K562 (cell line): ENCODE results near the gene LIMS1. TPM values are rescaled to one million over a fixed set of nuclear protein-coding genes. Genes with fewer than 3 reads are reported as not detected.

ENCODE experiments used
- ATAC-seq: fragments of 200-7000 bp; cut with Tn5 transposase; 3 replicates; pipeline ENCODE4 v1.9.1; 2020; ENCODE audit warnings: moderate library complexity
- BruUV-seq: library from RNA; stranded (reverse); fragments of 400-500 nt; replicated peaks from 2 replicates; lab custom pipeline; 2021; lab: Mats Ljungman, UMichigan
- CTCF ChIA-PET: fragments of 300-600 bp; formaldehyde crosslinking; extraction: SDS; loops from one replicate; lab custom pipeline; 2021; ENCODE audit warnings: low intra/inter-chr PET ratio; lab: Yijun Ruan, JAX
- POLR2A ChIA-PET: fragments of 300-600, 350-650 bp; sonication (Branson Sonifier 250); formaldehyde crosslinking; extraction: SDS; loops from one replicate; lab custom pipeline; 2021; ENCODE audit warnings: antibody characterized with exemption, inconsistent platforms; lab: Yijun Ruan, JAX
- DNase-seq, 4 experiments: peaks; one replicate each; pipeline versions ENCODE4 v3.0.0 to v3.0.0-alpha.2; 2011 to 2018; ENCODE audit warnings: low spot score in 3 of 4, mixed read lengths in 3 of 4; ENCODE audit errors: extremely low read depth in 1 of 4
- FAIRE-seq: peaks from 2 replicates; lab custom pipeline; 2011; peaks lifted over from hg19 to GRCh38; lab: Jason Lieb, UNC
- H2AFZ ChIP-seq: 2 replicates; pipeline ENCODE4 v1.6.0; 2011; ENCODE audit warnings: low read depth, low read length, control low read depth, inconsistent platforms
- H3K27ac ChIP-seq: fragments of 200-600 bp; 3 replicates; pipeline ENCODE4 v1.8.0; 2011; ENCODE audit warnings: low read depth, mild to moderate bottlenecking, control low read depth, inconsistent platforms, low read length, moderate library complexity, mixed read lengths; ENCODE audit errors: extremely low read depth
- H3K27me3 ChIP-seq, 2 experiments: fragments of 300-600 bp in 1 of 2; 2 replicates in 1 of 2; 3 replicates in 1 of 2; pipeline versions ENCODE4 v1.6.0 to v1.8.0; 2011; ENCODE audit warnings: inconsistent platforms in 2 of 2, low read length in 2 of 2, mild to moderate bottlenecking in 1 of 2, mixed read lengths in 1 of 2, moderate library complexity in 1 of 2; ENCODE audit not compliant: control insufficient read depth in 2 of 2, insufficient read depth in 2 of 2
- H3K36me3 ChIP-seq: fragments of 300-600 bp; 3 replicates; pipeline ENCODE4 v1.8.0; 2011; ENCODE audit warnings: mild to moderate bottlenecking, low read length, inconsistent platforms; ENCODE audit not compliant: control insufficient read depth, insufficient read depth
- H3K4me1 ChIP-seq, 2 experiments: fragments of 200-600 bp in 1 of 2; replicated peaks in 1 of 2; 2 replicates in 1 of 2; 3 replicates in 1 of 2; pipeline versions ENCODE4 v1.5.1 to v1.8.0; 2011; ENCODE audit warnings: inconsistent platforms in 2 of 2, low read length in 2 of 2, mild to moderate bottlenecking in 1 of 2, mixed read lengths in 1 of 2, moderate library complexity in 1 of 2; ENCODE audit not compliant: control insufficient read depth in 2 of 2, insufficient read depth in 2 of 2
- H3K4me2 ChIP-seq: 2 replicates; pipeline ENCODE4 v1.6.1; 2011; ENCODE audit warnings: low read length, control low read depth, inconsistent platforms, mixed read lengths; ENCODE audit not compliant: insufficient read depth
- H3K4me3 ChIP-seq: fragments of 200-600 bp; sonication (generic), shearing (Covaris generic); 2 replicates; pipeline ENCODE4 v1.5.1; 2016; ENCODE audit warnings: control low read depth, inconsistent platforms
- H3K79me2 ChIP-seq: fragments of 200-600 bp; 3 replicates; pipeline ENCODE4 v1.8.0; 2011; ENCODE audit warnings: low read length, inconsistent platforms; ENCODE audit not compliant: control insufficient read depth, insufficient read depth
- H3K9ac ChIP-seq, 2 experiments: 2 replicates each; pipeline versions ENCODE4 v1.6.0 to v1.6.1; 2011; ENCODE audit warnings: low read depth in 2 of 2, low read length in 2 of 2, control low read depth in 1 of 2, inconsistent platforms in 1 of 2, mild to moderate bottlenecking in 1 of 2, mixed read lengths in 1 of 2; ENCODE audit not compliant: insufficient read depth in 1 of 2
- H3K9me1 ChIP-seq: one replicate; pipeline ENCODE4 v1.6.0; 2011; ENCODE audit warnings: inconsistent platforms, mild to moderate bottlenecking, low read length, moderate library complexity; ENCODE audit not compliant: control insufficient read depth, insufficient read depth
- H3K9me3 ChIP-seq: replicated peaks from 2 replicates; pipeline ENCODE4 v1.5.1; 2011; ENCODE audit warnings: low read depth, low read length, inconsistent platforms; ENCODE audit not compliant: control insufficient read depth, insufficient read depth
- H4K20me1 ChIP-seq: replicated peaks from 2 replicates; pipeline ENCODE4 v1.6.1; 2011; ENCODE audit warnings: low read length, inconsistent platforms, mixed read lengths; ENCODE audit not compliant: control insufficient read depth, insufficient read depth
- ARID1B ChIP-seq: fragments of 450-650 bp; IDR thresholded peaks from 2 replicates; pipeline ENCODE4 v1.6.1; 2016; ENCODE audit warnings: antibody characterized with exemption, mild to moderate bottlenecking, inconsistent platforms
- BACH1 ChIP-seq: fragments of 200-800 bp; sonication (Bioruptor generic); IDR thresholded peaks from 2 replicates; pipeline ENCODE4 v1.6.1; 2016; ENCODE audit warnings: missing genetic modification characterization, missing compliant biosample characterization
- CREB3L1 ChIP-seq: fragments of 450-650 bp; IDR thresholded peaks from 2 replicates; pipeline ENCODE4 v1.6.1; 2014; ENCODE audit warnings: low read depth, mild to moderate bottlenecking, moderate library complexity, borderline replicate concordance
- DNMT1 ChIP-seq: fragments of 450-650 bp; IDR thresholded peaks from 2 replicates; pipeline ENCODE4 v1.6.1; 2016; ENCODE audit warnings: antibody characterized with exemption, mild to moderate bottlenecking
- DPF2 ChIP-seq: fragments of 450-650 bp; IDR thresholded peaks from 2 replicates; pipeline ENCODE4 v1.6.1; 2016
- ELF4 ChIP-seq: fragments of 450-650 bp; formaldehyde crosslinking; IDR thresholded peaks from 2 replicates; pipeline ENCODE4 v1.4.0; 2022; ENCODE audit warnings: missing genetic modification characterization
- ESRRA ChIP-seq: fragments of 450-650 bp; IDR thresholded peaks from 2 replicates; pipeline ENCODE4 v1.6.1; 2014; ENCODE audit warnings: low read depth, mild to moderate bottlenecking, moderate library complexity, borderline replicate concordance
- FOSL1 ChIP-seq: fragments of 200-800 bp; sonication (Bioruptor generic); conservative IDR thresholded peaks from 2 replicates; pipeline ENCODE4 v1.6.1; 2016; ENCODE audit warnings: missing genetic modification characterization, missing compliant biosample characterization
- HDAC1 ChIP-seq, 2 experiments: fragments of 450-650 bp; IDR thresholded peaks; 2 replicates each; pipeline ENCODE4 v1.6.1; 2016 to 2017; ENCODE audit warnings: inconsistent platforms in 1 of 2, mild to moderate bottlenecking in 1 of 2, moderate library complexity in 1 of 2
- KAT8 ChIP-seq: fragments of 450-650 bp; IDR thresholded peaks from 2 replicates; pipeline ENCODE4 v1.6.1; 2016; ENCODE audit warnings: low read depth, mild to moderate bottlenecking
- NELFE ChIP-seq: IDR thresholded peaks from 2 replicates; pipeline ENCODE4 v1.6.1; 2011; ENCODE audit warnings: mild to moderate bottlenecking; ENCODE audit not compliant: insufficient read depth, insufficient read length
- NFE2L1 ChIP-seq: fragments of 450-650 bp; IDR thresholded peaks from 2 replicates; pipeline ENCODE4 v1.6.1; 2016; ENCODE audit warnings: missing genetic modification characterization, low read depth, mild to moderate bottlenecking, missing compliant biosample characterization, moderate library complexity, borderline replicate concordance
- NR2C1 ChIP-seq, 2 experiments: fragments of 450-650 bp; IDR thresholded peaks; 2 replicates each; pipeline ENCODE4 v1.6.1; 2017; ENCODE audit warnings: mild to moderate bottlenecking in 2 of 2, antibody characterized with exemption in 1 of 2, inconsistent platforms in 1 of 2, missing compliant biosample characterization in 1 of 2, missing genetic modification characterization in 1 of 2
- POLR2A ChIP-seq: fragments of 450-650 bp; conservative IDR thresholded peaks from 2 replicates; pipeline ENCODE4 v1.6.1; 2016
- SMARCA4 ChIP-seq: fragments of 450-650 bp; IDR thresholded peaks from 2 replicates; pipeline ENCODE4 v1.6.1; 2016
- SMARCE1 ChIP-seq: fragments of 450-650 bp; IDR thresholded peaks from 2 replicates; pipeline ENCODE4 v1.7.1; 2016; ENCODE audit warnings: mild to moderate bottlenecking
- SNIP1 ChIP-seq: fragments of 450-650 bp; IDR thresholded peaks from 2 replicates; pipeline ENCODE4 v1.7.1; 2017; ENCODE audit warnings: low read depth, mild to moderate bottlenecking
- SNRNP70 ChIP-seq: fragments of 200-400 bp; formaldehyde crosslinking; optimal IDR thresholded peaks from 2 replicates; pipeline ENCODE3; 2017; ENCODE audit warnings: low read depth, low read length
- VEZF1 ChIP-seq: fragments of 200-800 bp; sonication (Bioruptor generic); IDR thresholded peaks from 2 replicates; pipeline ENCODE4 v1.6.1; 2017; ENCODE audit warnings: missing genetic modification characterization, missing compliant biosample characterization
- ZC3H11A ChIP-seq: IDR thresholded peaks from 2 replicates; pipeline ENCODE4 v1.6.1; 2012; ENCODE audit warnings: low read depth, low read length, improper control_type of control experiment
- ZKSCAN1 ChIP-seq: fragments of 150-350 bp; IDR thresholded peaks from 2 replicates; pipeline ENCODE4 v1.6.1; 2016; ENCODE audit warnings: low read depth, low read length
- ZNF224 ChIP-seq: sonication (generic); formaldehyde crosslinking; IDR thresholded peaks from 2 replicates; pipeline ENCODE4 v1.8.0; 2022; ENCODE audit warnings: mild to moderate bottlenecking, missing genetic modification reagents
- WGBS: fragments of 100-300 bp; shearing (Covaris generic); methylation state at CpG from one replicate; pipeline ENCODE4 v1.1.6; 2016; ENCODE audit warnings: low coverage, mixed read lengths; ENCODE audit not compliant: insufficient coverage; ENCODE audit errors: missing lambda C conversion rate; 5-methylcytosine and 5-hydroxymethylcytosine counted together
- in situ Hi-C: fragments of 300-500 bp; cut with MboI; formaldehyde crosslinking; loops from 4 replicates; pipeline ENCODE4 v1.15.0; 2018; ENCODE audit warnings: inconsistent platforms, mixed read lengths
- intact Hi-C: fragments of 100-400 bp; cut with micrococcal nuclease; formaldehyde crosslinking; loops from 2 replicates; pipeline ENCODE4 v1.14.2; 2022
- polyA plus RNA-seq, 8 experiments: library from polyadenylated mRNA; depleted of rRNA in 4 of 8; stranded (reverse) in 5 of 8; unstranded in 3 of 8; fragments of >200 nt; fragmentation: Nextera tagmentation in 2 of 8; fragmentation: Illumina TruSeq in 1 of 8; extraction: Ambion mirVana in 2 of 8; extraction: Trizol in 1 of 8; gene quantifications; 2 replicates each; pipeline versions ENCODE4 v1.2.1 to v1.2.3, GENCODE V29; 2011 to 2014; ENCODE audit warnings: inconsistent platforms in 1 of 8, missing spikeins in 1 of 8
- total RNA-seq, 7 experiments: library from RNA; depleted of rRNA in 6 of 7; stranded (reverse); fragments of >200 nt in 6 of 7; fragmentation: Illumina TruSeq in 2 of 7; extraction: Trizol in 2 of 7; gene quantifications; 2 replicates each; pipeline versions ENCODE4 v1.2.1 to v1.2.3, GENCODE V29; 2011 to 2021; ENCODE audit warnings: low replicate concordance in 1 of 7

LIMS1 gene
- total and polyA plus RNA-seq, 9 of the 15 experiments (the other 6 are each of a cell fraction or from before 2014, with no cell fraction given), result 52.8 to 134 (median 81.0) TPM

- no peaks in the 10 kb centered on the region; the same call in 1 of the 3 replicates for H3K36me3 ChIP-seq
- peak overlapping the region; percentile 39 for H3K4me2 ChIP-seq
- H3K9me3 ChIP-seq, result no peaks in the 10 kb centered on the region
- ChIA-PET POLR2A (interaction anchor here (1.2 to 3.0 kb wide), 5 partner anchors 9 to 13 kb away, joined by 6 to 20 read pairs (median 8); no protein-coding TSS in a partner anchor), CTCF (interaction anchor here (0.6 kb wide), 1 partner anchor 94 kb away, joined by 3 read pairs; the partner anchor contains the start of gene RANBP2)
- in situ Hi-C loops (no loop called here), intact Hi-C loops (no loop called here)
- WGBS, result 27% methylated on average over 5 of the region's 5 CpGs
- peak overlapping the region; percentile 47 to 62; a peak in 3 of 4 replicates for H3K9ac ChIP-seq
- no peaks in the 10 kb centered on the region for H3K27me3 ChIP-seq
- no peak overlapping the region; the same call in 1 of the 2 replicates for H3K4me3 ChIP-seq
- H2AFZ ChIP-seq, result peak overlapping the region; percentile 5; the same call in 1 of the 2 replicates
- DNase-seq, result peak in 1 of 4 experiments; percentile 45
- peaks cover 6% of the 10 kb centered on the region for H4K20me1 ChIP-seq
- peaks cover 98% of the 10 kb centered on the region for H3K79me2 ChIP-seq
- H3K4me1 ChIP-seq, result peaks cover 8 to 42% of the 10 kb centered on the region in 2 experiments; a peak in 4 of 5 replicates
- FAIRE-seq, result no peak
- peak overlapping the region; percentile 64; the same call in 2 of the 3 replicates for H3K27ac ChIP-seq
- peak; percentile 11; the same call in 2 of the 3 replicates for ATAC-seq
- no TSS peak for BruUV-seq
- H3K9me1 ChIP-seq, result no peaks in the 10 kb centered on the region
- TF ChIP-seq VEZF1 (CRISPR knock-in tag) (no peak), NR2C1 (IDR thresholded peaks at IDR 0.05) (no peak), NR2C1 (tag; IDR thresholded peaks at IDR 0.05) (no peak), SNIP1 (no peak), BACH1 (tag) (no peak), ZNF224 (CRISPR knock-in tag) (no peak), KAT8 (no peak), ELF4 (CRISPR knock-in tag) (no peak), ZC3H11A (no peak), FOSL1 (tag) (no peak), HDAC1 (IDR thresholded peaks at IDR 0.05) (0 out of 4 replicates have a peak, but pooled peaks of 1 of the 2 experiments have one; percentile 28), DPF2 (peak; percentile 69; the same call in 1 of the 2 replicates), SMARCA4 (peak; percentile 63; the same call in 1 of the 2 replicates), POLR2A (no peak), NELFE (no peak), ARID1B (peak; percentile 51), ZKSCAN1 (no peak), SMARCE1 (peak; percentile 67; the same call in 1 of the 2 replicates), ESRRA (peak; percentile 82), DNMT1 (no peak), CREB3L1 (no peak), NFE2L1 (tag) (no peak), SNRNP70 (no peak)
These were observed 91.0 kb downstream of the LIMS1 start for GRCh38 chr2:108625186-108625827.
